HG02870 (cell line): ENCODE measurements around the gene CUX1.
"Not testable (repeated sequence)": the region's sequence is repeated elsewhere in the genome, so short reads cannot be mapped to it uniquely, and the experiment has no call there.

Experiments
- ATAC-seq: cut with Tn5 transposase; IDR thresholded peaks from one replicate; pipeline ENCODE4 v1.9.1; 2021; ENCODE audit warnings: mild to moderate bottlenecking, moderate library complexity; ENCODE audit not compliant: unreplicated experiment

CUX1 gene

GRCh38 chr7:102223184-102223583 lies 405.8 kb downstream of the CUX1 start:
- ATAC-seq: no peak

- no peak for ATAC-seq
Observed at GRCh38 chr7:102225025-102225424, 407.6 kb downstream of the CUX1 start.

- ATAC-seq: no peak
Observed at GRCh38 chr7:102227371-102227770, 409.9 kb downstream of the CUX1 start.

GRCh38 chr7:102228935-102229334 lies 411.5 kb downstream of the CUX1 start:
- no peak for ATAC-seq

- not testable (repeated sequence) for ATAC-seq
Observed at GRCh38 chr7:102230162-102230561, 412.7 kb downstream of the CUX1 start.

GRCh38 chr7:102230593-102230992 lies 413.2 kb downstream of the CUX1 start:
- no peak for ATAC-seq

- no peak for ATAC-seq
Observed at GRCh38 chr7:102232611-102233286, 415.3 kb downstream of the CUX1 start.

- no peak for ATAC-seq
Observed at GRCh38 chr7:102234131-102234530, 416.7 kb downstream of the CUX1 start.

- no peak for ATAC-seq
Observed at GRCh38 chr7:102234801-102235550, 417.6 kb downstream of the CUX1 start.

GRCh38 chr7:102236102-102236501 lies 418.7 kb downstream of the CUX1 start:
- no peak for ATAC-seq

- ATAC-seq: no peak
Observed at GRCh38 chr7:102236592-102237287, 419.3 kb downstream of the CUX1 start.

- no peak for ATAC-seq
Observed at GRCh38 chr7:102239206-102239820, 421.9 kb downstream of the CUX1 start.

GRCh38 chr7:102241431-102241830 lies 424.0 kb downstream of the CUX1 start:
- no peak for ATAC-seq

- no peak for ATAC-seq
Observed at GRCh38 chr7:102244601-102245000, 427.2 kb downstream of the CUX1 start.

GRCh38 chr7:102248081-102248455 lies 430.6 kb downstream of the CUX1 start:
- ATAC-seq: no peak

GRCh38 chr7:102248456-102249395 lies 431.3 kb downstream of the CUX1 start:
- ATAC-seq: no peak

GRCh38 chr7:102251531-102252365 lies 434.3 kb downstream of the CUX1 start:
- ATAC-seq: no peak

- ATAC-seq: no peak
Observed at GRCh38 chr7:102252366-102252982, 435.0 kb downstream of the CUX1 start.
